Smooth muscle cell of the brain vasculature (primary cell): ENCODE results near the gene GIMAP8.

Experiments
- DNase-seq: peaks from one replicate; pipeline ENCODE4 v3.0.0-alpha.2; 2012; ENCODE audit warnings: low read depth, low spot score

The GIMAP8 gene

DNA sequence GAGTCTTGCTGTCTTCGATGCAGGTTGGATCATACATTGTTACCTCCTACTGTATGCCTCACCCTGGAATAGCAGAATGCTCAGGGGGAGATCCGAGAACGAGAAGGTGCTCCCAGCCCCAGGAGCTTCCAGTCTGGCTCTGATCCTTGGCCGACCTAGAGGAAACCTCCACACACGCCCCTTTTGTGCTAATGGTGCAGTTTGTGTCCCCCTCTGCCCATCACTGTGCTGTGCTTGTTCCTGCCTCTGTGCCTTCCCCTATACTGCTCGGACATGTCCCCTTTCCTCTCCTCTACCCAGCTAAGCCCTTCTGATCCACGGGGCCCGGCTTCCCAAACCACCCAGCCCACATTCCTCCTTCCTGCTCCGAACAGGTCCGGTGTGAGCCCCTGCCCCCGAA lies 38.8 kb upstream of the GIMAP8 start:
- DNase-seq = no peak

DNA sequence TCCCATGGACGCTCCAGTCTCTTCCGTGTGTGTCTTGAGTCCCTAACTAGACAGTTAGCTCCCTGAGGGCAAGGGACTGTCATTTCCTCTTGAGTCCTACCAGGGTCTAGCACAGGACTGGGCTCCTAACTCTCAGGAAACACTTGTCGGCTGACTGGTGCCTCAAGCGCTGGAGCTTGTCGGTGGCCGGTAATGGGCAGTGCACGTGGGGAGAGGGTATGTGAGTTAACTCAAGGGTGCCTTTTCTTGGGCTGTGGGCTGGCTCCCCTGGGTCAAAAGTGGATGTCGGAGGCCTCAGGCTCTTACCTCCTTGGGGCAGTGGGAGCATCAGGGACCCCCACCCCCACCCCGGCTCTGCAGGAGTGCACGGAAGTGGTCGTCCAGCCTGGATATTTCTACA lies 38.4 kb upstream of the GIMAP8 start:
- DNase-seq = no peak

DNA sequence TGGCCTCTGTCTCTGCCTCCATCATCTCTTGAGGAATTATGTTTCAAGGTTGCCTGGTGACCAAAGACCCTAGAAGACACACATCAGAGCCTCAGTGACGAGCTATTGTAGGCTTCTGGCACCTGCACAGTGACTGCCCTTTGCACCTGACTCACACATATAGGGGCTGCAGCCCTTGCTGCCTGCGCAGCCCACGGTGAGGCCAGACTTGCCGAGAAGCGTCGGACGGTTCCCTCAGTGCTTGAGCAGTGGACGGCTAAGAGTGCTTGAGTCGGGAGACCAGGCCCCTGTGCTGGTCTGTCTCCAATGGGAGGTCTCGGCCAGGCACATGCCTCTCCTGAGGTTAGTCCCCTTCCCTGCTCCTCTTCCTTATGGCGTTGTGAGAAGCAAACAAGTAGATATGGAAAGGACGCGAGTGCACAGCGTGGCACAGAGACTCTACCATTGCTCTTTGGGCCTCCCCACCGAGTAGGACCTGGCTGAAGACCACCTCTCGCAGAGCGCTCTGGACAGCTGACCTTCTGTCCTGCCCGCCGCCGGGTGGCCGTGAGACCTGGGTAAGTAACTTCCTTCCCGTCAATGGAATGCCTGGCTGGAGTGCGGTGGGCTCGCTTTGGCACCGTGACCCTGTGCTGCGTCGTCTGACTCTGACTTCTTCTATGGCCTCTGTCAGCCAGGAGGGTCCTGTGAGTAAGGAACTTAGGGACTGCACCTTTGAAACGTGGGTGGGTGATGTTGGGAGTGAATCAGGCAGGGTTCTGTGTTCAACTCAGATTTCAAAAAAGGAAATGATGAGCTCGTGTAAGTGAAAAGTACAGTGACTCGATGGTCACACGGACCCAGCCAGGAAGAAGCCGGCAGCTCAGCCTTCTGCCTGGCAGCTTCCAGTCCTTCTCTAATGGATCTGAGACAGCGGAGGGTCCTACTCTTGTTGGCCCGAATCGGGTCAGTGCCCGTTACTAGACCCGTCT lies 37.6 kb upstream of the GIMAP8 start:
- DNase-seq = no peak

DNA sequence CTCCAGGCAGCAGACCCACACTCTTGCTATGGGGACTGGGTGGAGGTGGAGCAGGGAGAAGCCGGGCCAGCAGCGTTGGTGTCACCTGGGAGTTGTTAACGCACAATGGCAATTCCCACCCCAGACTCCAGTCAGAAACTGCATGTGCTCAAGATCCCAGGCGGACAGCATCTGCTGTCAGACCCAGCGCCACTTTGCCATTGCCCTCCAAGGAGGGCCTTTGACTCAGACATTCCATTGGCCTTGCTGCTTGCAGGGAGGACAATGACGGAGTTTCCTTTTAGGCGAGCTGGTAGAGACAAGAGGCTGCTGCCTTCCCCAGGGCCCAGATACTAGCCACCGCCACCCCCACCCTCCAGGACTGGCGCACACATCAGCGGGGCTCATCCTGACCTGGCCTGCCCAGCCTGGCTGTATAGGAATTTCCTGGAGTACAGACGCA lies 36.8 kb upstream of the GIMAP8 start:
- DNase-seq = no peak

DNA sequence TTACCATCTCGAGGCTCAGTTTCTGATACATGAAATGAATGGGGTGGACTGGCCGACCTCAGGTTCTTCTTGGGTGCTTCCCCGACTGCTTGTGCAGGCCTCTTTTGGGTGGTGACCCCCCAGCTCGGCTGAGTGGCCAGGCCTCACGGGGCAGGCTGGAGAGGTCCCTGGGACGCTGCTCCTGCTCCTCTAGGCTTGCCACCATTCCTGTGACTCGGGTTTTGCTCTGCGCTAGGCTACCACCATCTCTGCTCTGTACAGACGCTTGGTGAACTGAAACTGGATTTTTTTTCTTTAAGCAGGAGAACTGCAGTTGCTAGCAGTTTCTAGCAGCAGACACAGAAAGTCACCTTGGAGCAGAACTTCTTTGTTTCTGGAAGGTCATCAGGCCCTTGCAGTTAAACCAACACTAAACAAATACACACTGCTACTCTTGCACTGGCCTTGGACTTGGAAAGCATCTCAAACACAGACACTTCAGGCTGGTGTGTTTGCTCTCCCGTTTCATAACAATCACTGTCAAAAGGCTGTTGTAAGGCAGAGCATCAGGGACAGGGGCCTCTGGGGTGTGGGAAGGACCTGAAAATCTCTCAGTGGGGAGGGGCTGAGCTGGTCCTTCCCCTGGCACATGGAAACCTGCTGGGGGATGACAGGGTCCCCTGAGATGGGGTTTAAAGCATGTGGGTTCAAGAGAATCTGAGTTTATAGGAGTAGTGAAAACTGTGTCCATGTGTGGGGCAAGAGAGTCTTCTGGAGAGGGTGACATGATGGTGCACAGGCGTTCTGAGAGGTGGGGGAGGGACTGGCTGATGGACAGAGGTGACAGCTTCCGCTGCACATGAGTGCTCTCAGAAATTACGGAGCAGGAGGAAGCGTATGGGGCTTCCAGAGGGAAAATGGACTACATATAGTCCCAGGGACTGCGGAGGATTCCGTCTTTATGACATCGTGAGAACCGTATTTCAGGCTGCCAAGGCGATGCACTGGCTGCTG lies 35.0 kb upstream of the GIMAP8 start:
- DNase-seq = no peak

DNA sequence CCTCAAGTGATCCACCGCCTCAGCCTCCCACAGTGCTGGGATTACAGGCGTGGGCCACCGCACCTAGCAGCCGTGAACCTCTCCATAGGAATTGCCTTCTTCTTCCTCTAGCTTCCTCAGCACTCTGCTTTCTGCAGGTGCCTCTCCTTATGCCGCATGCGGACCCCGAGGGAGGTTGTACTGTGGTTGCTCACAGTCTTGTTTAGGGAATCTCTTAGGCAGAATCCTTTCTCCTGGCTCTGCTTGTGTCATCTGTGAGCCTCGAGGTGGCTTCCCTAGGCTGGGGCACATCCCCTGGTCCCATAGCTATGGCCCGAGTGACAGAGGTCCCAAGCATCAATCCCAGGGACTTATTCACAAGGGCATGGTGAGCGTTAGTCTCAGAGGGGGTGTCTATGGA lies 33.2 kb upstream of the GIMAP8 start:
- no peak for DNase-seq

DNA sequence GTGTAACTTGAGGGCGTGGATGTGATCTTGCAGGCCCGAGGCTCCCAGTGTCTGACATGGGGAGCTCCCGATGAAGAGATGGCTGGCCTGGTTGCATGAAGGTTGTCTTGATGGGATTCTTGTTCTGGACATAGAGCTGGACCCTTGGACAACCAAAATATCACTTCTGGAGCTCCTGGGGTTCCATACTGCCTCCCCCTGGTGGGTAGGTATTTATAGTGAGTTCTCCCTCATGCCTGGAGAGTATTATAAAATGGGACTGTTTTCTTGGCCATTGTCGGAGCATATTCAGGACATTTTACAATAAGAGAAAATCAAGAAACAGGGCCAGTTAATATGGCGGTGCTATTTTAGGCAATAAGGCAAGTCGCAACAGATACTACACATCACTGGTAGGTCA lies 32.6 kb upstream of the GIMAP8 start:
- DNase-seq = no peak

DNA sequence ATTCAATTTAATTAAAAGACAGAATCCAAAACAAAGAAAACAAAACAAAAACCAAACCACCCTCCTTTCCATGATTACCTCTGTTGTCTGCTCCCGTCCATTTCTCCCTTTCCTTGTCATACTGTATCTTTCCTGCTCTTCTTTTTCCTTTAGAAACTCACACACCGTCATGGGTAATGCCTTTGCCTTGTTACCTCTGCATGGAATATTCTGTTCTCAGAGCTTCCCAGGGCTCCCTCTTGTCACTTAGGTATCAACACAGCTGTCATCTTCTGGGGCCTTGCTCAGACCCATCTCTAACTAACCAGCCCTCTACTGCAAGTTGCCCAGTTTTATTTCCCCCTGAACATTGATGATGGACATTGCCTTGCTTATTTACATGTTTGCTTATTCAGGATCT lies 30.2 kb upstream of the GIMAP8 start:
- no peak for DNase-seq

DNA sequence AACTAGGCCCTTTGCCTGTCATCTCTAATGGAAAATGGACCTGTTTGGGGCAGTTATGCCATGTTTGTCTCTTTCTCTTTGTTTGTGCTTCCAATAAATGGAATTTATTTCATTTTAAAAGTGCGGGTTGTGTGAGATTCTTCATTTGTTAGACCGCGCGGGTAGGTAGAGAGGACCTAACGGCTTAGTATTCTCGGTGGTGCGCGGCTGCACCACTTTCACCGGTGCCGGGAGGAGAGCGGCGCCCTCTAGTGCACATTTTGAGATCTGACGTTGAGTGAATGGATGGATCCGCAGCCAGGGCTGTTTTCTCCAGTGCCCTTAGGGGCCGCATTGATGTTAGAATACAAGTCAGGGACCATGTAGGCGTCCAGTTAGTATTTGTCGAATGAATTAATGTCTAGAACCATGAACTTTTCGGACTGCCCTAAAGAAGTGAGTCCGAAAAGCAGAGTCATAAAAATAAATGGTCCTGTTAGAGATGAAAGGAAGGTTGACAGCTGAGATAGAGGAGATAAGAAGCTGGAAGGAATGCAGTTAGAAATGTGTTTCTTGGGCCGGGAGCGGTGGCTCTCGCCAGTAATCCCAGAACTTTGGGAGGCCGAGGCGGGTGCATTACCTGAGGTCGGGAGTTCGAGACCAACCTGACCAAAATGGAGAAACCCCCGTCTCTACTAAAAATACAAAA lies 29.3 kb upstream of the GIMAP8 start:
- DNase-seq = peak; percentile 56

DNA sequence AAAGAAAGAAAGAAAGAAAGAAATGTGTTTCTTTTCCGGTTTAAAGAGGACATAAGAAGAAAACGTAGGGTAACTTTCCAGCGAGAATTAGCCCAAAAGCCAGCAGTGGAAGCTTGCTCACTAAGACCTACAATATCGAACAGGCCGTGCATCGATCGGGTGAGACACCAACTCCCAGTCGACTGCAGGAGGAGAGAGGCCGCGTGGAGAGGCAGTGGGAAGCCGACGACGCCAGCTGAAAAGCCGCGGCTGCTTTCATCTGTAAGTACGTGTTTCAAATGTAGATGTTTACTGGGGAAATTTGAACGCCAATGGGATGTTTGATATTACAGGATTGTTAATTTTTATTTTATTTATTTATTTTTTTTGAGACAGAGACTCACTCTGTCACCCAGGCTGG lies 28.6 kb upstream of the GIMAP8 start:
- no peak for DNase-seq

DNA sequence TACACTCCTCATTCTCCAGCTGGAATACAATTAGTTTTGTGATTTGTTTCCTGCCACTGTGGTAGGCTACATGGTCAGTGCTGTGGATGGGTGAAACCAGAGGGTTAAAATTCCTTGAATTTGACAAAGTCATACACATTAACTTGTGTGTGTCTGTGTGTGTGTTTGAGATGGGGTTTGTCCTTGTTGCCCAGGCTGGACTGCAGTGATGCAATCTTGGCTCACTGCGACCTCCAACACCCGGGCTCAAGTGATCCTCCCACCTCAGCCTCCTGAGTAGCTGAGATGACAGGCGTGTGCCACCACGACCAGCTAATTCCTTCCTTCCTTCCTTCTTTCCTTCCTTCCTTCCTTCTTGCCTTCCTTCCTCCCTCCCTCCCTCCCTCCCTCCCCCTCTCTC lies 24.8 kb upstream of the GIMAP8 start:
- no peak for DNase-seq

DNA sequence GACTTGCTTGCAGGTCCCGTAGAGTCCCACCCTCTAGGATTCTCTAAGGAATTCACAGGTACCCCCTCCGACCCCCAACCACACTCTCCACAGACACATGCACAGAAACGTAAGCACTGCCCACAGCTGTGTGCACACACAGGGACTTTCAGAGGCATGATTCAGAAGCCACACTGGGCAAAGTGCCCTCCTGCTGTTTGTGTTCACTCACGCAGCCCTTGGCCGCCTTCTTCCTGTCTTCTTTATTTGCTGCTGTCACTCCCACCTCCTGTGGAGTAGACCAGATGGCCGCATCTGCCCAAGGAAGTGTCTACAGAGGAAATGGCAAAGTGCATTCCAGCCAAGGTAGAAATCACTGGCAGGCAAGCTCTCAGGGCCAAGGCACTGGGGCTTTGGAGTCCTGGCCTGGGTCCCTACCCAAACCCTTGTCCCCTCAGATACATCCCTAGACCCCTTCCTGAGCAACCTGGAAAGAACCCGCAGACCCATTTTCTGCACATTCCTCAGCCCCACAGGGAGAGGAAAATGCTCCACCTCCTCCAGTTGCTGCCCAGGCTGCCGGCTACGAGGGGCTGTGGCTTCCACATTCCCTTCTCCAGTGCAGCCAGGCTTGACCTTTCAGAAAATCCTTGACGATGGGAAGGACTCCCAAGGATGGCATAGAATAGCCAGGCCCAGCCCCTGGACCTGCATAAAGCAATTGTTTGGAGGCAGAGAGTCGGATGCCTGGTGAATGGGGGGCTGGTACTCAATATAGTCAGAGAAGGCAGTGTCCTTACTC lies 21.6 kb upstream of the GIMAP8 start:
- DNase-seq = peak; percentile 46

DNA sequence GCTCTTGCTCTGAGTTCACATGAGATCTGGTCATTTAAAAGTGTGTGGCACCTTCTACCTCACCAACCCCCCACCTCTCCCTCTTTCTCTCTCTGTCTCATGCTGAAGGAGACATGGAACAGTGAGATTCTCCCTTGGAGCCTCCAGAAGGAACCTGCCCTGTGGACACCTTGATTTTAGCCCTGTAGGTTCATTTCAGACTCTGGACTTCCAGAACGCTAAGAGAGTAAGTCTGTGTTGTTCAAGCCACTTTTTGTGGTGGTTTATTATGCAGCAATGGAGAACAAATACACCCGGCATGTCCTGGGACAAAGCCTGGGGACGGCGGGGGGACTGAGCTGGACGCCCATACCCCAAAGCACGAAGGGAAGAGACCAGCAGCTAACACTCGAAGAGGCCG lies 20.7 kb upstream of the GIMAP8 start:
- DNase-seq = no peak

DNA sequence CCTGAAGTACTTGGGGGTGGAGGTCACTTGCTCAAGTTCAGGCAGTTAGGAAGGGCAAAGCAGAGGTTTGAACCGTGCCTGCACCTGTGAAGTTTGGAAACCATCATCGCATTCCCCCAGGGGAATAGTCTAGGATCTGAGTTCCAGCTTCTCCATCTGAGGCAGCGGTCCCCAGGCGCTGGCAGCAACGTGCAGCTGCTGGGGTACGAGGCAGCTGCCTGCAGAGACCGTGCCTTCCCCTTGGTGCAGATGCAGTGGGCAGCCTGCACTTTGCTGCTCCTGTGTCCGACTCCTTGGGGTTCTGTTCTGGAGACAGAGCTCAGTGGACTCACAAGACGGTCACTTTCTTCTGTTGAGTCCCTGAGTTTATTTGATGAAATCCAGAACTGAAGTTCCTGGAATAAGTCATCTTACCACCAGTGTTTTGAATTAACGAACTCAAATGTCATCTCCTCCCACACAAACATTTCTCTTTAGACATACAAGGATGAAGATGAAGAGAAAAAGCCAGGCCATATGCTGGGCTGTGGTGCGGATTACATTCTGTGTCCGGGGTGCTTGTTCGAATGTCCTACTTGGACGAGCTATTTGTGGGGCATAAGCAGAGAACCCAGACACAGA lies 19.9 kb upstream of the GIMAP8 start:
- DNase-seq = no peak

DNA sequence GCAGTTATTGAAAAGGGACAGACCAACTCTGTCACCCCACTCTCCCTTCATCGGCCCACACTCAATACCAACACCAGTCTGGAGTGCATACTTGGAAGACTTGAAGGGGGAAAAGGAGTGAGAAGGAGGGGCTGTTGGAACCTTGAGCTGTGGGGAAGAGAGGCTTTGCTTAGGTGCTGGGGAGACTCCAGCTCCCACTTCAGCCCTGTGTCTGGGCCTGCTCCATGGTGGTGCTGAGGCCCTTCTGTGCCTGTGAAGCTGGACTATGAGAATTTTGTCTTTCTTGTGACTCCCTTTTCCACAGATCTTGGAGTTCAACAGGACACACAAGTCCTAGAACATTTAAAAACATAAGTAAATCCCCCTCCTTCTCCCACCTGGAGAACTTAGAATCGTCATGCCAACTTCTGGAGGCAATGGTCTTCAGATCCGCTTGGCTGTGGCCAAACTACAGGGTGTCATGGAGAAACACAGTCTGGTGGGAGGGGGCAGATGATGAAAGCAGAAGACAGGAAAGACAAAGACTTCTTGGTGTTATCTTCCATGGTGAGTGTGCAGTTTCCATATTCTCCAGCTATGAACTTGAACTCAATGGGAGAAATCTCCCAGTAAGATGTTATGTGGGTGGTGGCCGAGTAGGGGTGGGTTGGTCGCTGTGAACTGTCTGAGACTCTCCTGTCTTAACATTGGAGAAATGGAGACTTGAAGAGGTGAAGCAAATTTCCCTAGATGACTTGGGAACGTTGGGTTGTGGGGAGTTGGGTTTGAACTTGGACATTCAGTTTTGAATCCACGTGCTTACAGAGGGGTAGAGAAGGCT lies 18.4 kb upstream of the GIMAP8 start:
- DNase-seq = no peak

DNA sequence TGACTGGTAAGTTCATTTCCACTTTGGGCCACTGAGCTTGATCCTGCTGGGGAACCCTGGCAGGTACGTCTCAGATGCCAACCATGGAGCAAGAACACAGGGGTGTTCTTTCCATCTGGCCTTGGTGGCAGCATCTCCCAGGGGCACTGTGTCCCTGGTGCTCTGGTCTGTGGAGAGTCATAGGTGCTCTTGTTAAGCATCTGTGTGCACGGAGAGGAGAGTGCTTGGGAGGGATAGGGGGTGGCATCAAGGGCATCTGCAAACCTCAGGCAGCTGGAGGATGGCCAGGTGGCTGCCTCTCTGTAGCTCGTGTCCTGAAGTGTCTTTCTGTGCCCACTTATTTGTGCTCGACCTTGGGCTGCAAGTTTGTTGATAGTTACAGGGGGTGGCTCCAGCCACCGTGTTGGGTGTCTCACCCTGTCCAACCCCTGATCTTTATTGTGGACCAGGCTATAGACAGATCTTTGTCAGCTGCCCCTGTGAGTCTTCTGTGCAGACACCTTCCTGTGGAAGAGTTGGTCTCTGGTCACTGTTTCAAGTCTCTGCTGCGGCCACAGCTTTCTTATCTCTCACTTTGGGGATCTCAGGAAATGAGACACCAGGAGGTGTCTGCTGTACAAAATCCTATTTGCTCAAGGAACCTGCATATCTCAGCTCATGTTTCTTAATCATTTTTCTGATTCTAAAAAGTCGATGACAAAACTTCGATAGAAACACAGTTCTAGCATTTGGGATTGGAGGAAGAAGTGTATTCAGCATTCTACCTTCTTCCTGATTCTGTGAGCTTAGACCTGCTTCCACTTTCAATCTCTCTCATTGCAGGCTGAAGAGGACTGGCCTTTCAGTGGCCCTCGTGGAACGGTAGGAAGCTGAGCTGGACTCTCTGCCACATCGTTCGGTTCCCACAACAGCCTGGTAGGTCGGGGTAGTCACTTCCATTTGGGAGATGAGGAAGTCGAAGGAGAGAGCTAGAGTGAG lies 17.2 kb upstream of the GIMAP8 start:
- DNase-seq = no peak

DNA sequence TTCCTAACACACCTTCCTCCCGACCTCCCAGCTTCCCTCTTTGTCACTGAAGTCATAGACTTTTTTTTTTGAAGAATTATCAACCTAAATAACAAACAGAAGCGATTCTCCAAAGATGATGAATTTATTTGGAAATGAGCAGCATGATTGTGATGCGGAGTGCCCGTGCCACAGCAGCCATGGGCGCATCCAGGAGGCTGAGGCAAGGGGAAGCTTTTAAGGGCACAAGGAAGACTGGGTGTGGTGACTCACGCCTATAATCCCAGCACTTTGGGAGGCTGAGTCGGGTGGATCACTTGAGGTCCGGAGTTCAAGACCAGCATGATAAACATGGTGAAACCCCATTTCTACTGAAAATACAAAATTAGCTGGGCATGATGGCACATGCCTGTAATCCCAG lies 16.2 kb upstream of the GIMAP8 start:
- DNase-seq = no peak

DNA sequence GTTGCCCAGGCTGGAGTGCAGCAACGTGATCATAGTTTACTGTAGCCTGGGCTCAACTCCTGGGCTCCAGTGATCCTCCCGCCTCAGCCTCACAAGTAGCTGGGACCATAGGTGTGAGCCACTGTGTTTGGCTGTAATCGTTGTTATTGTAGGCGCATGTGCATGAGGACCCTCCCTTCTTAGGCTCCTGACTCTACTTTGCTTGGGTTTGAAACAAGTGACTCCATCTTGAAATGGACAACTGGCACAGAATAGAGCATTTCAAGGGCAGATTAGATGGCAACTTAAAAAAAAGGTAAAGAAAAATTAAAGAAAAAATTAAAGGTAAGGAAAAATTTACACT lies 15.4 kb upstream of the GIMAP8 start:
- DNase-seq = no peak
